ENCODE results near the gene LSM14B. TPM values are rescaled to one million over a fixed set of nuclear protein-coding genes. Genes with fewer than 3 reads are reported as not detected.
A peak's percentile ranks its signal among the peaks of the same experiment; 100 is the strongest.

The LSM14B gene
- total RNA-seq, 3 donors from 2014 or later (not counting 1 experiment from before 2014, with no cell fraction given), result 41.1 to 56.2 (median 47.3) TPM

GRCh38 chr20:62087227-62087626 is 35.0 kb upstream of the LSM14B start:
- H3K4me1 ChIP-seq (ENCODE audit: control insufficient read depth, insufficient read depth, low read length), result no peaks in the 10 kb centered on the region

GRCh38 chr20:62087632-62088031 is 34.6 kb upstream of the LSM14B start:
- H3K36me3 Mint-ChIP-seq, result no peaks in the 10 kb centered on the region

More at GRCh38 chr20:62087227-62087626, 35.0 kb upstream of the LSM14B start:
- 55% methylated on average over 11 of the region's 11 CpGs for WGBS (ENCODE audit: insufficient coverage)
- ATAC-seq (no peak), DNase-seq (no peak)
- H3K36me3 ChIP-seq (ENCODE audit: control insufficient read depth, insufficient read depth, low read length), result no peaks in the 10 kb centered on the region
- intact Hi-C loops (cut with micrococcal nuclease), result no loop called here
- H3K4me3 ChIP-seq (ENCODE audit: low read length), result no peak overlapping the region
- H3K27ac ChIP-seq (ENCODE audit: low read length), result no peak overlapping the region
- Mint-ChIP-seq H3K27me3 (ENCODE audit: low read depth in 2 of 2) (peaks cover 8 to 14% of the 10 kb centered on the region in 2 donors), H3K36me3 (no peaks in the 10 kb centered on the region), H3K9me3 (no peaks in the 10 kb centered on the region), H3K4me1 (no peaks in the 10 kb centered on the region), H3K27ac (no peak overlapping the region), H3K4me3 (no peak overlapping the region)
- TF ChIP-seq, protein P1, sequence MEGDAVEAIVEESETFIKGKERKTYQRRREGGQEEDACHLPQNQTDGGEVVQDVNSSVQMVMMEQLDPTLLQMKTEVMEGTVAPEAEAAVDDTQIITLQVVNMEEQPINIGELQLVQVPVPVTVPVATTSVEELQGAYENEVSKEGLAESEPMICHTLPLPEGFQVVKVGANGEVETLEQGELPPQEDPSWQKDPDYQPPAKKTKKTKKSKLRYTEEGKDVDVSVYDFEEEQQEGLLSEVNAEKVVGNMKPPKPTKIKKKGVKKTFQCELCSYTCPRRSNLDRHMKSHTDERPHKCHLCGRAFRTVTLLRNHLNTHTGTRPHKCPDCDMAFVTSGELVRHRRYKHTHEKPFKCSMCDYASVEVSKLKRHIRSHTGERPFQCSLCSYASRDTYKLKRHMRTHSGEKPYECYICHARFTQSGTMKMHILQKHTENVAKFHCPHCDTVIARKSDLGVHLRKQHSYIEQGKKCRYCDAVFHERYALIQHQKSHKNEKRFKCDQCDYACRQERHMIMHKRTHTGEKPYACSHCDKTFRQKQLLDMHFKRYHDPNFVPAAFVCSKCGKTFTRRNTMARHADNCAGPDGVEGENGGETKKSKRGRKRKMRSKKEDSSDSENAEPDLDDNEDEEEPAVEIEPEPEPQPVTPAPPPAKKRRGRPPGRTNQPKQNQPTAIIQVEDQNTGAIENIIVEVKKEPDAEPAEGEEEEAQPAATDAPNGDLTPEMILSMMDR (IDR thresholded peaks at IDR 0.05), result no peak
- H3K9me3 ChIP-seq (ENCODE audit: control insufficient read depth, insufficient read depth, low read length), result no peaks in the 10 kb centered on the region
- H3K27me3 ChIP-seq (ENCODE audit: control insufficient read depth, insufficient read depth, low read length), result peaks cover 5% of the 10 kb centered on the region

DNA sequence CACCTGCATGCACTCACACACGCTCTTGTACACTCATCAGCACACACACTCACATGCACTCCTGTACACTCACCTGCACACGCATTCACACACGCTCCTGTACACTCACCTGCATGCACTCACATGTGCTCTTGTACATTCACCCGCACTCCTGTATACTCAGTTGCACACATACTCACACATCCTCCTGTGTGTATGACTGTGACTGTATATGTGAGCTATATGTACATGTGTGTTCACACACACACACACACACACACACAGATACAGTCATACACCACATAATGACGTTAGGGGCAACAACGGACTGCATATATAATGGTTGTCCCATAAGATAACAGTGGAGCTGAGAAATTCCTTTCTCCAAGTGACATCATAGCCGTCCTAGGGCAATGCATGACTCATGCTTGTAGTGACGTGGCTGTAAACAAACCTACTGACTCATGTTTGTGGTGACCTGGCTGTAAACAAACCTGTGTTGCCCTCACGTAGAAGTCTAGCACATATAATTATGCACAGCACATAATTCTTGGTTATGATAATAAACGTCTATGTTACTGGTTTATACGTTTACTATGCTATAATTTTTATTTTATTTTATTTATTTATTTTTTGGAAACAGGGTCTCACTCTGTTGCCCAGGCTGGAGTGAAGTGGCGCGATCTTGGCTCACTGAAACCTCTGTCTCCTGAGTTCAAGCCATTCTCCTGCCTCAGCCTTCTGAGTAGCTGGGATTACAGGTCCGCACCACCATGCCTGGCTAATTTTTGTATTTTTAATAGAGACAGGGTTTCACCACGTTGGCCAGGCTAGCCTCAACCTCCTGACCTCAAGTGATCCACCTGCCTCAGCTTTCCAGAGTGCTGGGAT is 33.8 kb upstream of the LSM14B start:
- peaks cover 8 to 14% of the 10 kb centered on the region in 2 donors for H3K27me3 Mint-ChIP-seq (ENCODE audit: low read depth in 2 of 2)
- peaks cover 5% of the 10 kb centered on the region for H3K27me3 ChIP-seq (ENCODE audit: control insufficient read depth, insufficient read depth, low read length)
- H3K9me3 Mint-ChIP-seq, result no peaks in the 10 kb centered on the region
- no peaks in the 10 kb centered on the region for H3K4me1 ChIP-seq (ENCODE audit: control insufficient read depth, insufficient read depth, low read length)
- intact Hi-C loops (cut with micrococcal nuclease), result no loop called here
- H3K9me3 ChIP-seq (ENCODE audit: control insufficient read depth, insufficient read depth, low read length), result no peaks in the 10 kb centered on the region
- 81% methylated on average over 11 of the region's 15 CpGs for WGBS (ENCODE audit: insufficient coverage)
- H3K27ac Mint-ChIP-seq, result no peak overlapping the region
- H3K4me3 ChIP-seq (ENCODE audit: low read length), result no peak overlapping the region
- TF ChIP-seq, protein P1 (IDR thresholded peaks at IDR 0.05), result no peak
- H3K27ac ChIP-seq (ENCODE audit: low read length), result no peak overlapping the region
- no peaks in the 10 kb centered on the region for H3K36me3 ChIP-seq (ENCODE audit: control insufficient read depth, insufficient read depth, low read length)
- peak in 1 of 2 donors; percentile 53 for DNase-seq
- peak; percentile 54 to 65 (median 64) for ATAC-seq
- H3K4me1 Mint-ChIP-seq, result no peaks in the 10 kb centered on the region
- H3K4me3 Mint-ChIP-seq, result no peak overlapping the region
- H3K36me3 Mint-ChIP-seq, result no peaks in the 10 kb centered on the region

More at GRCh38 chr20:62087632-62088031, 34.6 kb upstream of the LSM14B start:
- Histone ChIP-seq H3K27ac (ENCODE audit: low read length) (no peak overlapping the region), H3K4me1 (ENCODE audit: control insufficient read depth, insufficient read depth, low read length) (no peaks in the 10 kb centered on the region), H3K27me3 (ENCODE audit: control insufficient read depth, insufficient read depth, low read length) (peaks cover 5% of the 10 kb centered on the region), H3K36me3 (ENCODE audit: control insufficient read depth, insufficient read depth, low read length) (no peaks in the 10 kb centered on the region), H3K9me3 (ENCODE audit: control insufficient read depth, insufficient read depth, low read length) (no peaks in the 10 kb centered on the region), H3K4me3 (ENCODE audit: low read length) (no peak overlapping the region)
- H3K4me3 Mint-ChIP-seq, result no peak overlapping the region
- H3K4me1 Mint-ChIP-seq, result no peaks in the 10 kb centered on the region
- 94% methylated on average over 17 of the region's 17 CpGs for WGBS (ENCODE audit: insufficient coverage)
- no peak for DNase-seq
- ATAC-seq, result peak in 1 of 3 donors; percentile 41
- H3K9me3 Mint-ChIP-seq, result no peaks in the 10 kb centered on the region
- intact Hi-C loops (cut with micrococcal nuclease), result no loop called here
- TF ChIP-seq, protein P1 (IDR thresholded peaks at IDR 0.05), result no peak
- H3K27me3 Mint-ChIP-seq (ENCODE audit: low read depth in 2 of 2), result peaks cover 8 to 14% of the 10 kb centered on the region in 2 donors
- H3K27ac Mint-ChIP-seq, result no peak overlapping the region
